Sigmoid colon (tissue), 3 donors: Measurements from ENCODE around the gene KDM6B.

Experiments
- POLR2A ChIP-seq, 2 donors: fragments of 450-650 bp; IDR thresholded peaks; one replicate each; pipeline ENCODE4 v1.6.1; 2016; ENCODE audit warnings: antibody characterized with exemption in 2 of 2, mild to moderate bottlenecking in 2 of 2, moderate library complexity in 2 of 2
- TF ChIP-seq, protein P1 (sequence below), 4 experiments: fragments of 450-650 bp in 3 of 4; fragments of 200-600 bp in 1 of 4; IDR thresholded peaks; one replicate each; pipeline ENCODE4 v1.5.1; 2016 to 2019; ENCODE audit warnings: antibody characterized with exemption in 4 of 4, mild to moderate bottlenecking in 3 of 4, moderate library complexity in 2 of 4

DNA sequence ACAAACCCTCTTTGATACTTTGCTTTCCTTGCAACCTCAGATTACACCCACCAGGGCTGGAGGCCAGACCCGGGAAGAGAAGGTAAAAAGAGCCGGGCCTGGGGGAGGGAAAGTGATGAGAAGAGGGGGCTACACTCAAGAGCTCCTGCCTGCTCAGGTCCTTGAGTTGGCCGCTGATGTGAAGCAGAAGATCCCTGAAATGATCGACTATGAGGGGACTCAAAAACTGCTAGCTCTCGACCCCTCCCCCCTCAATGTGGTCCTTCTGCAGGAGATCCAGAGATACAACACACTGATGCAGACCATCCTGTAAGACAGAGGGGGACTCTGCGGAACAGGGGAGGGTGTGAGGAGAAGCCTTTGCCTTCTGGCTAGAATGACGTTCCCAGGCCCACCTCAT lies 2.8 kb upstream of the KDM6B start:
- no peak for TF ChIP-seq POLR2A (IDR thresholded peaks at IDR 0.05)
- TF ChIP-seq, protein P1, sequence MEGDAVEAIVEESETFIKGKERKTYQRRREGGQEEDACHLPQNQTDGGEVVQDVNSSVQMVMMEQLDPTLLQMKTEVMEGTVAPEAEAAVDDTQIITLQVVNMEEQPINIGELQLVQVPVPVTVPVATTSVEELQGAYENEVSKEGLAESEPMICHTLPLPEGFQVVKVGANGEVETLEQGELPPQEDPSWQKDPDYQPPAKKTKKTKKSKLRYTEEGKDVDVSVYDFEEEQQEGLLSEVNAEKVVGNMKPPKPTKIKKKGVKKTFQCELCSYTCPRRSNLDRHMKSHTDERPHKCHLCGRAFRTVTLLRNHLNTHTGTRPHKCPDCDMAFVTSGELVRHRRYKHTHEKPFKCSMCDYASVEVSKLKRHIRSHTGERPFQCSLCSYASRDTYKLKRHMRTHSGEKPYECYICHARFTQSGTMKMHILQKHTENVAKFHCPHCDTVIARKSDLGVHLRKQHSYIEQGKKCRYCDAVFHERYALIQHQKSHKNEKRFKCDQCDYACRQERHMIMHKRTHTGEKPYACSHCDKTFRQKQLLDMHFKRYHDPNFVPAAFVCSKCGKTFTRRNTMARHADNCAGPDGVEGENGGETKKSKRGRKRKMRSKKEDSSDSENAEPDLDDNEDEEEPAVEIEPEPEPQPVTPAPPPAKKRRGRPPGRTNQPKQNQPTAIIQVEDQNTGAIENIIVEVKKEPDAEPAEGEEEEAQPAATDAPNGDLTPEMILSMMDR (IDR thresholded peaks at IDR 0.05) = no peak
